ENCODE results near the gene MAGIX. TPM values are rescaled to one million over a fixed set of nuclear protein-coding genes. Genes with fewer than 3 reads are reported as not detected.

The MAGIX gene
- total RNA-seq, 6 donors from 2014 or later, result 7.3 to 16.3 (median 12.9) TPM

DNA sequence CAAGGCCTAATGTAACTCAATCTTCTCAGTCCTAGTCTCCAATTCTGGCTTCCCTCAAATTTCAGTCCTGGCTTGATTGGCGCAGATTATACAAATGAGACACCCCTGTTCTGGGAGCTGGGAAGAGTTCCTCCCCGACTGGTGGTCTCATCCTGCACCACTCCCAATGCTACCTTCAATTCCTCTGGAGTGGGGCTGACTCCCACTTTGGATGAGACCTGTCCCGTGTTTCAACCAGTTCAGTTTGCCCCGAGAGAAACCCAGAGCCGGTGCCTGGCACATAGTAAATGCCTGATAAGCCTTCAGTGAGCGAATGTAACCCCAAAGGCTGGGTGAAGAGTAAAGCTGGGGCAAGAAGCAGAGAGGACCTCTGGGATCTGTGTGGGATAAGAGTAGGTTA is 41.5 kb downstream of the MAGIX start:
- Histone ChIP-seq H3K4me3 (no peak overlapping the region), H3K27ac (no peak overlapping the region), H3K36me3 (no peaks in the 10 kb centered on the region), H3K9me3 (no peaks in the 10 kb centered on the region), H3K4me1 (peaks cover 0 to 17% (median 6%) of the 10 kb centered on the region in 4 donors), H3K27me3 (no peaks in the 10 kb centered on the region)
- ATAC-seq (ENCODE audit: low FRiP score in 2 of 2) (no peak), DNase-seq (no peak)
- no peak for TF ChIP-seq EP300 (IDR thresholded peaks at IDR 0.05)
- TF ChIP-seq POLR2A (IDR thresholded peaks at IDR 0.05), result no peak
- TF ChIP-seq, protein P1, sequence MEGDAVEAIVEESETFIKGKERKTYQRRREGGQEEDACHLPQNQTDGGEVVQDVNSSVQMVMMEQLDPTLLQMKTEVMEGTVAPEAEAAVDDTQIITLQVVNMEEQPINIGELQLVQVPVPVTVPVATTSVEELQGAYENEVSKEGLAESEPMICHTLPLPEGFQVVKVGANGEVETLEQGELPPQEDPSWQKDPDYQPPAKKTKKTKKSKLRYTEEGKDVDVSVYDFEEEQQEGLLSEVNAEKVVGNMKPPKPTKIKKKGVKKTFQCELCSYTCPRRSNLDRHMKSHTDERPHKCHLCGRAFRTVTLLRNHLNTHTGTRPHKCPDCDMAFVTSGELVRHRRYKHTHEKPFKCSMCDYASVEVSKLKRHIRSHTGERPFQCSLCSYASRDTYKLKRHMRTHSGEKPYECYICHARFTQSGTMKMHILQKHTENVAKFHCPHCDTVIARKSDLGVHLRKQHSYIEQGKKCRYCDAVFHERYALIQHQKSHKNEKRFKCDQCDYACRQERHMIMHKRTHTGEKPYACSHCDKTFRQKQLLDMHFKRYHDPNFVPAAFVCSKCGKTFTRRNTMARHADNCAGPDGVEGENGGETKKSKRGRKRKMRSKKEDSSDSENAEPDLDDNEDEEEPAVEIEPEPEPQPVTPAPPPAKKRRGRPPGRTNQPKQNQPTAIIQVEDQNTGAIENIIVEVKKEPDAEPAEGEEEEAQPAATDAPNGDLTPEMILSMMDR (IDR thresholded peaks at IDR 0.05), result no peak
- TF ChIP-seq POLR2AphosphoS5 (IDR thresholded peaks at IDR 0.05), result no peak
- 81 to 100% methylated on average over 2 to 6 of the region's 6 CpGs for WGBS, 2 donors

DNA sequence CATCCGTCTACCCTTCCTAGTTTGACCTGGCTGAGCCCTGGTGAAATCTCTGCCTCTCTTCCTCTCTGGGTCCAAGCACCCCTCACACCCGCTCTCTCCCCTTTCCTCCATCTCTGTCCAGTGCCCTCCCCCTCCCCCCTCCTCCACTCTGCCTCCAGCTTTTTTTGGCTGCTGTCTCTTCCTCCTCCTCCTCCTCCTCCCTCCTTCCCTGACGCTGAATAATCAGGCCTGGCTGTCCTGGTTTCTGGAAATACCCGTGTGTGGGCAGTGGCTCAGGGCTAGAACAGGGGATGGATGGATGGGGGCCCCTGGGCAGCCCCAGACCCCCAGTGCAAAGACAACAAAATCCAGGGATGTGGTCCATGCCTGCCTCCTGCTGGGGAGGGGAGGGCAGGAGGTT is 42.2 kb downstream of the MAGIX start:
- WGBS, 2 donors, result 51 to 65% methylated on average over 4 of the region's 4 CpGs
- TF ChIP-seq EP300 (IDR thresholded peaks at IDR 0.05) (no peak), POLR2A (IDR thresholded peaks at IDR 0.05) (no peak)
- peaks cover 0 to 10% (median 3%) of the 10 kb centered on the region in 4 donors for H3K4me1 ChIP-seq
- H3K27ac ChIP-seq, result no peak overlapping the region
- H3K36me3 ChIP-seq, result no peaks in the 10 kb centered on the region
- H3K4me3 ChIP-seq, result no peak overlapping the region
- no peak for ATAC-seq (ENCODE audit: low FRiP score in 2 of 2)
- no peaks in the 10 kb centered on the region for H3K27me3 ChIP-seq
- no peaks in the 10 kb centered on the region for H3K9me3 ChIP-seq
- DNase-seq, result no peak

DNA sequence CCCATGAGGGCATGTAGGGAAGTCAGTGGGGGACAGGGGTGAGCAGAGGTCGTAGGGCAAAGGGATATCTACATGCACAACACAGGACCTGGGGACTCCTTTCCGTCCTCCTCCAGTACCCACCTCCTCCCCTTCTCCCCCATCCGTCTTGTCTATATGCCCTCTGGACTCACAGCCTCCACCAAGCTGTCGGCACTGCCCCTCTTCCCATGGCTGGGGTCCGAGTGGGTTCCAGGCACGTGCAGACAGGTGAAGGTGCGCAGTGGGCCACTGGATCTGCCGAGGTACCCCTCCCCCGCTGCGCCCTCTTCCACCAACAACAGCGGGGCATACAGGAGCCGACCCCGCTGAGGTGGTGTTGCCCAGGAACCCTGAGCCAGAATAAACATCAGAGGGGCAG is 42.9 kb downstream of the MAGIX start:
- WGBS, 2 donors, result 78 to 82% methylated on average over 12 to 13 of the region's 13 CpGs
- DNase-seq, result no peak
- Histone ChIP-seq H3K4me1 (peaks cover 0 to 7% (median 2%) of the 10 kb centered on the region in 4 donors), H3K4me3 (no peak overlapping the region), H3K27me3 (no peaks in the 10 kb centered on the region), H3K36me3 (no peaks in the 10 kb centered on the region), H3K27ac (no peak overlapping the region), H3K9me3 (no peaks in the 10 kb centered on the region)
- TF ChIP-seq, protein P1 (IDR thresholded peaks at IDR 0.05), result no peak
- no peak for TF ChIP-seq POLR2A (IDR thresholded peaks at IDR 0.05)
- TF ChIP-seq EP300 (IDR thresholded peaks at IDR 0.05), result no peak
- no peak for TF ChIP-seq POLR2AphosphoS5 (IDR thresholded peaks at IDR 0.05)
- no peak for ATAC-seq (ENCODE audit: low FRiP score in 2 of 2)

DNA sequence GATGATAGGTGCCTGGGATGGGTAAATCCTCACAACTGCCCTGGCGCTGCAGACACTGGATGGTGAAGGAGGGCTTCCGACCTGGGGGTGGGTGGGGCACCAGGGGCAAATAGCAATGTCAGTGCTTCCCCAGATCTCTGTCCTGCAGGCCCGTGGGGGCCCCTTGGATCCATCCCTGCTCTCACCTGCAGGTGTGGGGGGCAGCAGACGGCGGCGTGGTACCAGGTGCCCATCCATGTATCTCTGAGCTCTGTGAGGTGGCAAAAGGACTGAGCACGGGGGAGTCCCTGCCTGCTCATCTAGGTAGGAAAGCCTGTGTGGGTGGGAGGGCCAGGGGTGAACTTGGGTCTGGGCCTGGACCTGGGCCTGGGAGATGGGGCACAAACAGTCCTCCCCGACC is 44.0 kb downstream of the MAGIX start:
- DNase-seq (no peak), ATAC-seq (ENCODE audit: low FRiP score in 2 of 2) (no peak)
- no peaks in the 10 kb centered on the region for H3K9me3 ChIP-seq
- H3K27me3 ChIP-seq, result no peaks in the 10 kb centered on the region
- no peaks in the 10 kb centered on the region for H3K36me3 ChIP-seq
- no peaks in the 10 kb centered on the region for H3K4me1 ChIP-seq
- TF ChIP-seq, protein P1 (IDR thresholded peaks at IDR 0.05), result no peak
- TF ChIP-seq EP300 (IDR thresholded peaks at IDR 0.05) (no peak), POLR2A (IDR thresholded peaks at IDR 0.05) (no peak), POLR2AphosphoS5 (IDR thresholded peaks at IDR 0.05) (no peak)
- H3K27ac ChIP-seq, result no peak overlapping the region
- no peak overlapping the region for H3K4me3 ChIP-seq
- 75% methylated on average over 7 of the region's 8 CpGs; no CpG with 5 or more reads in 1 of the 2 donors for WGBS, 2 donors

DNA sequence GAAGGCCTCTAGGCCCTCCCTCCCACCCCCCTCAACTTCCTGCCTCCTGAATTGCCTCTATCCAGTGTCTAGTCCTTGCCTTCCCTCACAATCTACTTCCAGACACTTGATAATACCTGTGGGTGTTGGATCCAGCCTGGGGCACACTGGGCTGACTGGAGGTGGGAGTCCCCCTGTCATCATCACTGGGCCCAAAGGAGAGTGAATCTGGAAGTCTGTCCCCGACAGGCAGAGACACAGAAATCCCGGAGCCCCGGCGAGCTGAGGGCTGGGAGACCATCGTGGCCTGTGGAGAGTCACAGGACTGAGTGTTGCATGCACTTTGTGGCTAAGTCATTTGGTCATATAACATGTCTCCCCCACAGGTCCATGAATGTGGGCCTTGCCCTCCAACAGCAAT is 45.8 kb downstream of the MAGIX start:
- TF ChIP-seq, protein P1 (IDR thresholded peaks at IDR 0.05), result no peak
- no peak overlapping the region for H3K4me3 ChIP-seq
- ATAC-seq (ENCODE audit: low FRiP score in 2 of 2) (no peak), DNase-seq (no peak)
- no peak overlapping the region for H3K27ac ChIP-seq
- H3K4me1 ChIP-seq, result no peaks in the 10 kb centered on the region
- H3K9me3 ChIP-seq, result no peaks in the 10 kb centered on the region
- H3K36me3 ChIP-seq, result no peaks in the 10 kb centered on the region
- WGBS, 2 donors, result 91% methylated on average over 5 of the region's 5 CpGs; no CpG with 5 or more reads in 1 of the 2 donors
- no peaks in the 10 kb centered on the region for H3K27me3 ChIP-seq

Measured in upper lobe of left lung (tissue), 6 donors.